ENCODE data around the gene ALLC.

DNA sequence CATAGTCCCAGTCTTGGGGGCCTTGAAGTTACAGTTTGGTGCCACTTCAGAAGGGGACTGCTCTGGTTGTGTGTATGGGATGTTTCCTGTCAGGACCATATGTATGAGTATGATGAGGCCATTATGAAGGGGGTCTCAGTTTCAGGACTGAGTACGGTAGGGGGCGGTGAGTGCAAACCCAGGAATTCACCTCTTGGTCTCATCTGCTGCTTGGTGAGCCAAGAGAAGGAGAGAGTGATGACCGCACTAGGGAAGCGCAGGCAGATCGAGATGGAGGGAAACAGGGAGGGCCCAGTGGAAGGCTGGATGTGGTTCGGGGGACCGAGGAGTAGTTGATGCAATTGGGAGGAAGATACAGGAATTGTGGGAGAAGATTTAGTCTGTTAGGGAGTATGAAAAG lies 73.8 kb downstream of the ALLC start:
- TF ChIP-seq, protein P1, sequence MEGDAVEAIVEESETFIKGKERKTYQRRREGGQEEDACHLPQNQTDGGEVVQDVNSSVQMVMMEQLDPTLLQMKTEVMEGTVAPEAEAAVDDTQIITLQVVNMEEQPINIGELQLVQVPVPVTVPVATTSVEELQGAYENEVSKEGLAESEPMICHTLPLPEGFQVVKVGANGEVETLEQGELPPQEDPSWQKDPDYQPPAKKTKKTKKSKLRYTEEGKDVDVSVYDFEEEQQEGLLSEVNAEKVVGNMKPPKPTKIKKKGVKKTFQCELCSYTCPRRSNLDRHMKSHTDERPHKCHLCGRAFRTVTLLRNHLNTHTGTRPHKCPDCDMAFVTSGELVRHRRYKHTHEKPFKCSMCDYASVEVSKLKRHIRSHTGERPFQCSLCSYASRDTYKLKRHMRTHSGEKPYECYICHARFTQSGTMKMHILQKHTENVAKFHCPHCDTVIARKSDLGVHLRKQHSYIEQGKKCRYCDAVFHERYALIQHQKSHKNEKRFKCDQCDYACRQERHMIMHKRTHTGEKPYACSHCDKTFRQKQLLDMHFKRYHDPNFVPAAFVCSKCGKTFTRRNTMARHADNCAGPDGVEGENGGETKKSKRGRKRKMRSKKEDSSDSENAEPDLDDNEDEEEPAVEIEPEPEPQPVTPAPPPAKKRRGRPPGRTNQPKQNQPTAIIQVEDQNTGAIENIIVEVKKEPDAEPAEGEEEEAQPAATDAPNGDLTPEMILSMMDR (conservative IDR thresholded peaks at IDR 0.05): no peak
- TF ChIP-seq ZFX (IDR thresholded peaks at IDR 0.05): no peak

All from C4-2B (cell line).